ENCODE measurements around the gene CLCN3.

The CLCN3 gene

DNA sequence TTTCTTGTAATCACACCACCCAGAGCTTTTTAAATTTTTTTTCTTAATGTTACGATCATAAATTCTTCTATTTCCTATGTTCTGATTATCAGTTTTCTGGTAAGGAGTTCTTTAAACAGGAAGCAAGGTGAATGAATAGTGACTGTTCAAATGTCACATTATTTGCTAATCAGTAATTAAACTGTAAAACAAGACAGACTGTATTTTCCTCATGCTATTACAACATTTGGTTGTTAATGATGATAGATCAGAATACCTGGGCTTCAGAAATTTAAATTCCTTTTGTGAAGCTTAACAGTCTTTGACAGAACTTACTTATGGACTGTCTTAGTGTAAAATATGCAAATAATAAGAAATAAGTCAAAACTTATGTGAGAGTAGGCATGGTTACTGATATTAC lies 41.4 kb downstream of the CLCN3 start:
- H3K27ac ChIP-seq (ENCODE audit: low read length) = no peak overlapping the region
- H3K27me3 ChIP-seq (replicated peaks; ENCODE audit: insufficient read depth, low read length) = no peaks in the 10 kb centered on the region
- no peaks in the 10 kb centered on the region for H3K4me1 ChIP-seq (ENCODE audit: low read length)
- H3K9me3 ChIP-seq (replicated peaks; ENCODE audit: insufficient read depth, low read length) = no peaks in the 10 kb centered on the region
- H3K9ac ChIP-seq (ENCODE audit: low read length) = no peak overlapping the region
- H3F3A ChIP-seq (ENCODE audit: insufficient read depth, low read length) = no peaks in the 10 kb centered on the region
- H3K36me3 ChIP-seq (replicated peaks; ENCODE audit: insufficient read depth, low read length) = no peaks in the 10 kb centered on the region
- TF ChIP-seq EZH2 (optimal IDR thresholded peaks at IDR 0.05; ENCODE audit: low read depth, low read length) = no peak
- no peak for TF ChIP-seq EZH2phosphoT487 (IDR thresholded peaks at IDR 0.05; ENCODE audit: low read length)
- TF ChIP-seq, protein P1, sequence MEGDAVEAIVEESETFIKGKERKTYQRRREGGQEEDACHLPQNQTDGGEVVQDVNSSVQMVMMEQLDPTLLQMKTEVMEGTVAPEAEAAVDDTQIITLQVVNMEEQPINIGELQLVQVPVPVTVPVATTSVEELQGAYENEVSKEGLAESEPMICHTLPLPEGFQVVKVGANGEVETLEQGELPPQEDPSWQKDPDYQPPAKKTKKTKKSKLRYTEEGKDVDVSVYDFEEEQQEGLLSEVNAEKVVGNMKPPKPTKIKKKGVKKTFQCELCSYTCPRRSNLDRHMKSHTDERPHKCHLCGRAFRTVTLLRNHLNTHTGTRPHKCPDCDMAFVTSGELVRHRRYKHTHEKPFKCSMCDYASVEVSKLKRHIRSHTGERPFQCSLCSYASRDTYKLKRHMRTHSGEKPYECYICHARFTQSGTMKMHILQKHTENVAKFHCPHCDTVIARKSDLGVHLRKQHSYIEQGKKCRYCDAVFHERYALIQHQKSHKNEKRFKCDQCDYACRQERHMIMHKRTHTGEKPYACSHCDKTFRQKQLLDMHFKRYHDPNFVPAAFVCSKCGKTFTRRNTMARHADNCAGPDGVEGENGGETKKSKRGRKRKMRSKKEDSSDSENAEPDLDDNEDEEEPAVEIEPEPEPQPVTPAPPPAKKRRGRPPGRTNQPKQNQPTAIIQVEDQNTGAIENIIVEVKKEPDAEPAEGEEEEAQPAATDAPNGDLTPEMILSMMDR (IDR thresholded peaks at IDR 0.05; ENCODE audit: low read length) = no peak
- peaks cover 14% of the 10 kb centered on the region for H3K79me2 ChIP-seq (ENCODE audit: low read length)
- H3K4me2 ChIP-seq (ENCODE audit: low read depth, low read length) = no peak overlapping the region
- no peaks in the 10 kb centered on the region for H3K9me2 ChIP-seq (replicated peaks; ENCODE audit: insufficient read depth, low read length)
- no peak overlapping the region for H3K4me3 ChIP-seq (ENCODE audit: low read length)
- DNase-seq = no peak
- peaks cover 4% of the 10 kb centered on the region; the same call in 1 of the 2 replicates for H4K20me1 ChIP-seq (ENCODE audit: insufficient read depth, low read length)
- no peak overlapping the region for H2AFZ ChIP-seq (ENCODE audit: low read length)

DNA sequence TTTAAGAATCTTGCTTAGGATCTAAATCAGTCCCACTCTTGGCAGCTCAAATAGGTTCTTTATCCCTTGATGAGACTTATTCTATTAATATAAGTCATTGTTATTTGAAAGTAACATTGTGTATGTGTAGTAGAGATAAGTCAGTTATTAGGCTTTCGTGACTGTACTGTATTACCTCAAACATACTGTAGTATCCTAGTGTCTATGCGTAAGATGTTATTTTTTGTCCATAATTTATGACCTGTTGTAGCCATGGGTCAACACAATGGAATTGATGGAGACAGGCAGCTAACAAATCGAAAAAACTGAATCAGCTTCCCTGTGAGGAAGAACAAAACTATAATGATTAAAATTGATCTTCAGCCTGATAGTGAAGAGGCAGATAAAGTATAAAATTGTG lies 41.8 kb downstream of the CLCN3 start:
- H4K20me1 ChIP-seq (ENCODE audit: insufficient read depth, low read length) = peaks cover 4% of the 10 kb centered on the region; the same call in 1 of the 2 replicates
- DNase-seq = no peak
- H3K4me2 ChIP-seq (ENCODE audit: low read depth, low read length) = no peak overlapping the region
- no peaks in the 10 kb centered on the region for H3K27me3 ChIP-seq (replicated peaks; ENCODE audit: insufficient read depth, low read length)
- TF ChIP-seq, protein P1 (IDR thresholded peaks at IDR 0.05; ENCODE audit: low read length) = no peak
- TF ChIP-seq EZH2phosphoT487 (IDR thresholded peaks at IDR 0.05; ENCODE audit: low read length) (no peak), EZH2 (optimal IDR thresholded peaks at IDR 0.05; ENCODE audit: low read depth, low read length) (no peak)
- H3K4me1 ChIP-seq (ENCODE audit: low read length) = no peaks in the 10 kb centered on the region
- no peak overlapping the region for H3K27ac ChIP-seq (ENCODE audit: low read length)
- no peaks in the 10 kb centered on the region for H3F3A ChIP-seq (ENCODE audit: insufficient read depth, low read length)
- no peaks in the 10 kb centered on the region for H3K9me3 ChIP-seq (replicated peaks; ENCODE audit: insufficient read depth, low read length)
- H3K9ac ChIP-seq (ENCODE audit: low read length) = no peak overlapping the region
- H3K36me3 ChIP-seq (replicated peaks; ENCODE audit: insufficient read depth, low read length) = no peaks in the 10 kb centered on the region
- no peak overlapping the region for H2AFZ ChIP-seq (ENCODE audit: low read length)
- peaks cover 14% of the 10 kb centered on the region for H3K79me2 ChIP-seq (ENCODE audit: low read length)
- no peak overlapping the region for H3K4me3 ChIP-seq (ENCODE audit: low read length)
- no peaks in the 10 kb centered on the region for H3K9me2 ChIP-seq (replicated peaks; ENCODE audit: insufficient read depth, low read length)

DNA sequence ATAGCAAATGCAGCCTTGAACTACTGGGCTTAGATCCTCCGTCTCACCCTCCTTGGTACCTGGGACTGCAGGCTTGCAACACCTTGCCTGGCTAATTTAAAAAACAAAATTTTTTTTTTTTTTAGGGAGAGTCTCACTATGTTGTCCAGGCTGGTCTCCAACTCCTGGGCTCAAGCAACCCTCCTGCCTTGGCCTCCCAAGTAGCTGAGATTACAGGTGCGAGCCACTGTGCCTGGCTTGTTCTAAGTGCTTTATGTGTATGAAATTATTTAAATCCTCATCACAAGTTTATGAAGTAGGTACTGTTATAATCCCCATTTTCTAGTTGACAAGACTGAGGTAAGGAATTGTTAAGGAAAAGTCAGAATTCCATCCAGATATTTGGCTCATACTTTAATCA lies 43.0 kb downstream of the CLCN3 start:
- Histone ChIP-seq H3K9me3 (replicated peaks; ENCODE audit: insufficient read depth, low read length) (no peaks in the 10 kb centered on the region), H3K27me3 (replicated peaks; ENCODE audit: insufficient read depth, low read length) (no peaks in the 10 kb centered on the region), H3F3A (ENCODE audit: insufficient read depth, low read length) (no peaks in the 10 kb centered on the region), H3K36me3 (replicated peaks; ENCODE audit: insufficient read depth, low read length) (no peaks in the 10 kb centered on the region), H3K9ac (ENCODE audit: low read length) (no peak overlapping the region), H2AFZ (ENCODE audit: low read length) (no peak overlapping the region), H3K4me1 (ENCODE audit: low read length) (no peaks in the 10 kb centered on the region), H3K9me2 (replicated peaks; ENCODE audit: insufficient read depth, low read length) (no peaks in the 10 kb centered on the region), H4K20me1 (ENCODE audit: insufficient read depth, low read length) (no peaks in the 10 kb centered on the region), H3K4me3 (ENCODE audit: low read length) (no peak overlapping the region), H3K79me2 (ENCODE audit: low read length) (peaks cover 17% of the 10 kb centered on the region), H3K4me2 (ENCODE audit: low read depth, low read length) (no peak overlapping the region), H3K27ac (ENCODE audit: low read length) (no peak overlapping the region)
- TF ChIP-seq, protein P1 (IDR thresholded peaks at IDR 0.05; ENCODE audit: low read length) = no peak
- TF ChIP-seq EZH2 (optimal IDR thresholded peaks at IDR 0.05; ENCODE audit: low read depth, low read length) (no peak), EZH2phosphoT487 (IDR thresholded peaks at IDR 0.05; ENCODE audit: low read length) (no peak)
- DNase-seq = no peak
